ENCODE results near the gene KPNA5.
"Not testable (repeated sequence)": the region's sequence is repeated elsewhere in the genome, so short reads cannot be mapped to it uniquely, and the experiment has no call there.

KPNA5 gene

DNA sequence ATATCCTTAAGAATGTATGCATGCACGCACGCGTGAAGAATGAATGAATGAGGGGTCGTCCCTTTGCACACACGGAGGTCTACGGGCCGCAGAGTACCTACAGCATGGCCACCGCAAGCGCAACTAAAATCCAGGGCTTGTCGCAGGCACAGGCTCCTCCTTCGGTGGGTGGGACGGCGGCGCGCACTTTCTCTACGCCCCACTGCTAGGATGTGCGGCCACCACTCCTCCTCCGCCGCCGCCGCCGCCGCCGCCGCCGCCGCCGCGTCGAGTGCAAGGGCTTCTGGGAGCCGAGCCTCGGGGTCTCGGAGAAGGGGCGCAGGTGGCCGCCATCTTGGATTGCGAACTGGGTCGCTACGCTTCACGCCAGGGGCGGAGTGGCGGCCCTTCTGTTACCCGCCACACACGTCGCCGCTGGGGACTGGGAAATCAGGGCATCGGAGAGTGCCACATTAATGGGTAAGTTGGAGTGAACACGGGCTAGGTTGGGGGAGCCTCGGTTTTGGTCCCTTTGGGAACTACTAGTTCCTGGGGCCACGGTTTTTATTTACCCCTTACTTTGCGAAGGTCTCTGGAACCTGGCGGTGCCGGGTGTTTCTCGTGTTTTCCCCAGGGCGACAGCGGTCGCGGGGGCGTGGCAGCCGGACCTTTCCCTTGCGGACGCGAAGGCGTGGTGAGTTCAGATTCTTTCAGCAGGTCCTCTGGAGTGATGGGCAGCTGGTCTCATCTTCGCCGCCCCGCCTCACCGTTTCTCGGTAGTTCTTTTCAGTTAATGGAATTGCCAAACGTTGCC, at the start of gene KPNA5:
Gene KPNA5 (plus strand): TSS at position 332 of the 793 bp plus-strand sequence. CDS start 124 bp downstream, at position 456.
- peak; percentile 86 for DNase-seq (ENCODE audit: low read depth)

DNA sequence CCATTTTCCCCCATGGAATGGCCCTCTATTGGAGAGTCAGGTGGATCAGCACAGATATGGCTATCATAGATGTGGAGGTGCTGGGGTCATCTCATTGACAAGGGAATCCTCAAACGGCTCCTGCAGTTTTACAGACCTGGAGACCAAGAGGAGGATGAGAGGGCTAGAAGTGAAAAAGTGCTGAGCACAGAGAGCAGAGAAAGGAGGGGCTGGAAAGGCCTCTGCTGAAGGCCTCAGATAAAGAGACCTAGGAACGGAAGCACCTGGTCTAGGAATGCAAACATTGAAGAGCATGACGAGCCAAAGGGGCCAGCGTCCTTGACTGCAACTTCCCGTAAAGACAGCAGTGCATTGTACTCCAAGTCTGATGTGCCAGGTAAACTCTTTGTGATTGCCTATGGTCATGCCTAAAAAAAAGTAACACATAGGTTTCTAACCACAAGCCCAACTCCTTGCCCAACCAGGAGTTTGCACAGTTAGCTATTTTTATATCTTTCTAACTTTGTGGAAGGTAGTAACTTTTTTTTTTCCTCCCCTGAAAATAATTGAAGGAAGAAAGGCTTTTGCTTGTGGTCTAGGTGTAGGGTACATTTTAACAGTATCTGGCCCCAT, 49.5 kb upstream of the KPNA5 start:
- no peak for DNase-seq (ENCODE audit: low read depth)

- DNase-seq (ENCODE audit: low read depth): no peak
Observed at GRCh38 chr6:116633685-116634084, 47.3 kb upstream of the KPNA5 start.

DNA sequence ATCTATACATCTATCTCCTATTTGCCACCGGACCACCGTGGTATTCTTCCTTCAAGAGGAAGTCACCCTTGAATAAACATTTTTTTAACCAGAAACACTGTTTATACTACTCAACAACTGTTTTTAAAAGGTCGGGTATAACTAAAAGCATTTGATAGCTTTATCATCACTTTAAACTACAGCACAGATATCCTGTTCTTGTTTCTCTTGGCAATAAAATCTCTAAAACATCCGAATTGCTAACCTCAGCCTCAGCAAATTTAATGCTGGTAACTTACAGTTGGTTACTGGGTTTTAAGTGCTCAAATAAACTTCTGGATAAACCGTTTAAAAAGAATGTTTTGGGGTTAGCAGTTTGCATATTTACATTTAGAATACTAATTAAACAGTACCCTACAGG, 32.9 kb upstream of the KPNA5 start:
- DNase-seq (ENCODE audit: low read depth): no peak

- no peak for DNase-seq (ENCODE audit: low read depth)
Observed at GRCh38 chr6:116649129-116649528, 31.9 kb upstream of the KPNA5 start.

DNA sequence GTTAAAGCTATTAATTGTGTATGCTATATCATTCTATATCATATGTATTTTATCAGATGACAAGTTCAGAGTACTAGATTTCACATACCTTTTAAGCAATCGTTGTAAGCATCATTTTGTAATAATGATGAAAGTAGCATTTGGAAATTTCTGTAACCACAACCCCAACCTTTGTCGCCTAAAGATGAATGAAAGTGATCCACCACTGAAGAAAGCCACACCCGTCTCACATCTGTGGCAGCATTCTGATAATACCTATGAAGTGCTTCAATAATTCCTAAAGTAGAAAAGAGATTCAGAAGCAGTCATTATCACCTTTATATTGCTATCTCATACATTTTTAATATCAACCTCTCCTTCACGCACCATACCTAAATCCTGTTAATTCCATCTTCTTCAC, 29.1 kb upstream of the KPNA5 start:
- no peak for DNase-seq (ENCODE audit: low read depth)

DNA sequence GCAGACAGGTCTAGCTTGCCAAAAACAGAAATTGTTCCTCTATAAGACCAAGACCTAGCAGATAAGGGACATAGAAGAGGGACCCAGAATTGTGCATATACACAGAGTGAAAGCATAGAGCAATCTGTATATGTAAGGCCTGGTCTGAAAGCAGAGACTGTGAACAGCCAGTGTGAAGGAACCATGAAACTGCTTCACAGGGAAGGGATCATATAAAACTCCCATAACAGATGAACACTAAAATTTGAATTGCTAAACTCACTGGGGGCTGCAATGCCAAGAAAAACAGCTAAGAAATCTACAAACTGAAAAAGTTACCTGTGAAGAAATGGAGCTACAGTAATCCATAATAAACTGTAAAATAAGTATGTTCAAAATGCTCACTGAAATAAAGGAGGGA, 19.4 kb upstream of the KPNA5 start:
- DNase-seq (ENCODE audit: low read depth): no peak

- no peak for DNase-seq (ENCODE audit: low read depth)
Observed at GRCh38 chr6:116662202-116662601, 18.8 kb upstream of the KPNA5 start.

- DNase-seq (ENCODE audit: low read depth): no peak
Observed at GRCh38 chr6:116663308-116663707, 17.7 kb upstream of the KPNA5 start.

GRCh38 chr6:116664169-116664568, 16.8 kb upstream of the KPNA5 start:
- not testable (repeated sequence) for DNase-seq (ENCODE audit: low read depth)

DNA sequence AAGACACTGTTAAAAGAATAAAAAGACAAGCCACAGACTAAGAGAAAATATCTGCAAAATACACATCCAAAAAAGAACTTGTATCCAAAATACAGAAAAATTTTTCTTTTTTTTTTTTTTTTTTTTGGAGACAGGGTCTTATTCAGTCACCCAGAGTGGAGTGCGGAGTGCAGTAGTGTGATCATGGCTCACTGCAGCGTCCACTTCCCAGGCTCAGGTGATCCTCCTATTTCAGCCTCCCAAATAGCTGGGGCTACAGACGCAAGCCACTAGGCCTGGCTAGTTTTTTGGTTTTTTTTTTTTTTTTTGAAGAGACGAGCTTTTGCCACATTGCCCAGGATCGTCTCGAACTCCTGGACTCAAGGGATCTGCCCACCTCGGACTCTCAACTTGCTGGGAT, 15.5 kb upstream of the KPNA5 start:
- no peak for DNase-seq (ENCODE audit: low read depth)

DNA sequence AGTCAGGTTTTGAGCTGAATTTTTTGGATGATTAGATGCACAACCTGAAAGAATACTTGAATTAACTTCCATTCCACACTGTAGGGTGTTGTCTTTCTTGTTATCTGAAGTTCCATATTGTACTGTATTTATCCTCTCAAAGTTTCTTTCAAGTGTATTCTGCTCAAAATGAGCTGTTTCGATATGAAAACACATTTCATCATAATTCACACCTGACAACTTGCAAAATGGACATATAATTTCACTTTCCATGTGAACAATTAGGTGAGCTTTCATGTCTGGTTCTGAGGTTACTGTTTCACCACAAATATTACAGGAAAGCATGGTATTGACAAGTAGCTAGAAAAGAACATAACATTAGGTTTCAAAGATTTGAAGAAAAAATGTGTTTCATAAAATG, 14.1 kb upstream of the KPNA5 start:
- DNase-seq (ENCODE audit: low read depth): no peak

DNA sequence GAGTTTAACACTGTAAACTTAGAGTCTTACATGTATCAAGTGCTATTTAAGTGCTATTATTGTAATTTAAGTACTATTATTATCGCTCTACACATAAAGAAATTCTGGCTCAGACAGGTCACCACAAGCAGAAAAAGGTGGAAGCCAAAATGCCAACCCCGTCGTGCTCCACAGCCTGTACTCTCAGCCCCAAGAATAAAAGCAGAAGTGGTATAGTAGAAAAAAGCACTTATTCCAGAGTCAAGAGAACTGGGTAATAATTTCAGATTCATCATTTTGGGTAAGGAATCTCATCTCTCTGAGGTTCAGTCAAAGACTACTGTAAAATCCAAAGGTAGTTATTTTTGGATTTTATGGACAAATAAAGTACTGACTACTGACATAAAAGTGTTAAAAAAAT, 13.4 kb upstream of the KPNA5 start:
- DNase-seq (ENCODE audit: low read depth): no peak

DNA sequence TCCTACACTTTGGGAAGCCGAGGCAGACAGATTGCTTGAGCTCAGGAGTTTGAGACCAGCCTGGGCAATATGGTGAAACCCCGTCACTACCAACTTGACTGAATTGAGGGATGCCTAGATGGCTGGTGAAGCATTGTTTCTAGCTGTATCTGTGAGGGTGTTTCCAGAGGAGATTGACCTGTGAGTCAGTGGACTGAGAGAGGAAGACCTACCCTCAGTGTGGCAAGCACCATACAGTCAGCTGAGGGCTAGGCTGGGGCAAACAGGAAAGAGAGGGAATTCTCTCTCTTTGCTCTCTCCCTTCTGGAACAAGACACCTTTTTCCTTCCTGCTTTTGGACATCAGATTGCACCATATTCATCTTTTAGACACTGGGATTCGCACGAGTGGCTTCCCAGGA, 8.7 kb upstream of the KPNA5 start:
- no peak for DNase-seq (ENCODE audit: low read depth)

DNA sequence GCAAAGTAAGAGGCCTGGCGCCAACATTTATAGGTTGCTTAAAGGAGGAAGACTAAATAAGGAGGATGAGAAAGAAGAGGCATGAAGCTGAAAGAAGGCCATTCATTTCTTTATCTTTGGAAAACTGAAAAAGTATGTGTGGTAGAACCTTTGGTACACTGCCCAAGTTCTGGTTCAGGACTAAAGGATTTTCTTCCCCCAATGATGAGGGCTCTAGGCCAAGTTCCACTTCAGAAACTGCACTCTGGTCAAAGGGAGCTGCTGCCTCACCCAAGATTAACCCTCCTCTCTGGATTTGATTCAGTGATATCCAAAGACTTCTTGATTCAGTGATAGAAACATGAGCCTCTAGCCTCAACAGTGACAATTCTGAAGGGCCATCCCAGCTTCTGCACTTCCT, 5.0 kb upstream of the KPNA5 start:
- no peak for DNase-seq (ENCODE audit: low read depth)

- no peak for DNase-seq (ENCODE audit: low read depth)
Observed at GRCh38 chr6:116682334-116682712, 1.3 kb downstream of the KPNA5 start.

DNA sequence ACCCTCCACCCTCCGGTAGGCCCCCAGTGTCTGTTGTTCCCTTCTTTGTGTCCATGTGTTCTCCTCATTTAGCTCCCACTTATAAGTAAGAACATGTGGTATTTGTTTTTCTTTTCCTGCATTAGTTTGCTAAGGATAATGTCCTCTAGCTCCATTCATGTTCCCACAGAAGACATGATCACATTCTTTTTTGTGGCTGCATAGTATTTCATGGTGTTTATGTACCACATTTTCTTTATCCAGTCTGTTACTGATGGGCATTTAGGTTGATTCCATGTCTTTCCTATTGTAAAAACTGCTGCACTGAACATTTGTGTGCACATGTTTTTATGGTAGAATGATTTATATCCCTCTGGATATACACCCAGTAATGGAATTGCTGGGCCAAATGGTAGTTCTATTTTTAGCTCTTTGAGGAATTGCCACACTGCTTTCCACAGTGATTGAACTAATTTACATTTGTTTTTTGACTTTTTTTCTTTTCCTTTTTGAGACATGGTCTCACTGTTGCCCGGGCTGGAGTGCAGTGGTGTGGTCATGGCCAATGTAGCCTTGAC, 4.5 kb downstream of the KPNA5 start:
- DNase-seq (ENCODE audit: low read depth): no peak

- DNase-seq (ENCODE audit: low read depth): not testable (repeated sequence)
Observed at GRCh38 chr6:116686475-116687101, 5.6 kb downstream of the KPNA5 start.

- no peak for DNase-seq (ENCODE audit: low read depth)
Observed at GRCh38 chr6:116691154-116691553, 10.1 kb downstream of the KPNA5 start.

DNA sequence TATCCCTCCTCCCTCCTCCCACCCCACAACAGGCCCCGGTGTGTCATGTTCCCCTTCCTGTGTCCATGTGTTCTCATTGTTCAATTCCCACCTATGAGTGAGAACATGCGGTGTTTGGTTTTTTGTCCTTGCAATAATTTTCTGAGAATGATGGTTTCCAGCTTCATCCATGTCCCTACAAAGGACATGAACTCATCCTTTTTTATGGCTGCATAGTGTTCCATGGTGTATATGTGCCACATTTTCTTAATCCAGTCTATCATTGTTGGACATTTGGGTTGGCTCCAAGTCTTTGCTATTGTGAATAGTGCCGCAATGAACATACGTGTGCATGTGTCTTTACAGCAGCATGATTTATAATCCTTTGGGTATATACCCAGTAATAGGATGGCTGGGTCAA, 11.9 kb downstream of the KPNA5 start:
- DNase-seq (ENCODE audit: low read depth): not testable (repeated sequence)

DNA sequence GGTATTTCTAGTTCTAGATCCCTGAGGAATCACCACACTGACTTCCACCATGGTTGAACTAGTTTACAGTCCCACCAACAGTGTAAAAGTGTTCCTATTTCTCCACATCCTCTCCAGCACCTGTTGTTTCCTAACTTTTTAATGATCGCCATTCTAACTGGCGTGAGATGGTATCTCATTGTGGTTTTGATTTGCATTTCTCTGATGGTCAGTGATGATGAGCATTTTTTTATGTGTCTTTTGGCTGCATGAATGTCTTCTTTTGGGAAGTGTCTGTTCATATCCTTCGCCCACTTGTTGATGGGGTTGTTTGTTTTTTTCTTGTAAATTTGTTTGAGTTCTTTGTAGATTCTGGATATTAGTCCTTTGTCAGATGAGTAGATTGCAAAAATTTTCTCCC, 12.3 kb downstream of the KPNA5 start:
- not testable (repeated sequence) for DNase-seq (ENCODE audit: low read depth)

DNA sequence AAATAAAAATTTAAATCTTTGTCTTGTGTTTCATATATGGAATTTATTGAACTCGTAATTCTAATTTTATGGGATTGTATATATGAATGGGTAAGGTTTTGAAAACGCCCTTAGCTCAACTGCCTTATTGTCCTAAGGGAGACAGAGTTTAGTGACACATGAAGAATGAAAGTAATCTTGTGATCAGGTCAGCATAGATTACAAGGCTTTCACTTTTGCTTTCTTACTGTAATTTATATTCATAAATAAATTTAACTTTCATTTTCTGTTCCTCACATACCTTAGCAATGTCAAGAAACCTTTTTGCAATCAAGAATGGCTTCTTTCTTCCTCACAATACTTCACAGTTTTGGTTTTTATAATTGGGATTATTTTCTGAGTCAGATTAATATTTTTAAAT, 14.4 kb downstream of the KPNA5 start:
- no peak for DNase-seq (ENCODE audit: low read depth)

DNA sequence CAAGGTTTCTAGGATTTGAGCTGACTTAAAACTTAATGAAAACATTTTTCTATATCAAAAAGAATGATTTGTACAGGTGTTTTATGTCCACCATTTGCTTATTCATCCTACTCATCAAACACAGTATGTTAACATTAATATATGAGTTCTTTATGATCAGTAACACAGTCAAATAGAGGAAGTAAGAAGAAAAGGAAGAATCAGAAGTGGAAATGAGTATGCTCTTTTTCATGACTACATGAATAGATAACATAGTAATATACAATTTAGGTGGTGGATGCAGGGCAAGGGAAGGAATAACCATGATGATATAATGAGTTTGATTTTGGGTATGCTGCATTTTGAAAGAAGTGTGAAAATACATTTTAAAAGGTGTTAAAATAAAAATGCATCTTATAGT, 16.5 kb downstream of the KPNA5 start:
- no peak for DNase-seq (ENCODE audit: low read depth)

Data from stimulated activated CD8-positive, alpha-beta memory T cell treated with anti-CD3 and anti-CD28 coated beads, Interleukin-12 subunit alpha, Interleukin-12 subunit beta, amount 100 ng/mL, for 1 hour (primary cell).